Naive B cell (primary cell): Measurements from ENCODE around the gene SLC25A23. TPM values are rescaled to one million over a fixed set of nuclear protein-coding genes. Genes with fewer than 3 reads are reported as not detected.
A peak's percentile ranks its signal among the peaks of the same experiment; 100 is the strongest.

ENCODE experiments used
- ATAC-seq, 2 donors: fragments of 150-1000 bp; cut with Tn5 transposase; 2 replicates each; pipeline ENCODE4 v1.10.0; 2021; ENCODE audit warnings: low read depth in 2 of 2, mild to moderate bottlenecking in 2 of 2, moderate library complexity in 2 of 2
- DNase-seq: peaks from one replicate; pipeline ENCODE4 v3.0.0; 2022
- H3K27ac Mint-ChIP-seq, 6 donors: one replicate each; pipeline ENCODE4 v1.8.0; 2020 to 2022; ENCODE audit warnings: mild to moderate bottlenecking in 6 of 6, mixed read lengths in 6 of 6, moderate library complexity in 5 of 6, inconsistent platforms in 2 of 6
- H3K27me3 Mint-ChIP-seq, 3 donors: one replicate each; pipeline ENCODE4 v1.8.0; 2021 to 2022; ENCODE audit warnings: mixed read lengths in 3 of 3, mild to moderate bottlenecking in 1 of 3
- H3K36me3 Mint-ChIP-seq, 2 donors: one replicate each; pipeline ENCODE4 v1.8.0; 2020 to 2022; ENCODE audit warnings: mixed read lengths in 2 of 2, inconsistent platforms in 1 of 2, mild to moderate bottlenecking in 1 of 2
- H3K4me1 Mint-ChIP-seq, 3 donors: one replicate each; pipeline ENCODE4 v1.8.0; 2020 to 2022; ENCODE audit warnings: mixed read lengths in 3 of 3, inconsistent platforms in 1 of 3, mild to moderate bottlenecking in 1 of 3, moderate library complexity in 1 of 3
- H3K4me3 Mint-ChIP-seq, 8 donors: one replicate each; pipeline ENCODE4 v1.8.0; 2020 to 2022; ENCODE audit warnings: mild to moderate bottlenecking in 8 of 8, mixed read lengths in 8 of 8, moderate library complexity in 8 of 8, inconsistent platforms in 2 of 8
- H3K9me3 Mint-ChIP-seq, 7 donors: one replicate each; pipeline ENCODE4 v1.8.0; 2020 to 2022; ENCODE audit warnings: mixed read lengths in 7 of 7, mild to moderate bottlenecking in 5 of 7, inconsistent platforms in 2 of 7, moderate library complexity in 1 of 7
- polyA plus RNA-seq, 6 donors: library from polyadenylated mRNA; unstranded; fragments of 300-500 nt; fragmentation: Illumina TruSeq; gene quantifications; one replicate each; pipeline ENCODE4 v1.2.3, GENCODE V29; 2021; ENCODE audit warnings: low read depth in 6 of 6

Gene SLC25A23
- polyA plus RNA-seq, 6 donors from 2014 or later: 1.4 to 5.0 (median 3.2) TPM

DNA sequence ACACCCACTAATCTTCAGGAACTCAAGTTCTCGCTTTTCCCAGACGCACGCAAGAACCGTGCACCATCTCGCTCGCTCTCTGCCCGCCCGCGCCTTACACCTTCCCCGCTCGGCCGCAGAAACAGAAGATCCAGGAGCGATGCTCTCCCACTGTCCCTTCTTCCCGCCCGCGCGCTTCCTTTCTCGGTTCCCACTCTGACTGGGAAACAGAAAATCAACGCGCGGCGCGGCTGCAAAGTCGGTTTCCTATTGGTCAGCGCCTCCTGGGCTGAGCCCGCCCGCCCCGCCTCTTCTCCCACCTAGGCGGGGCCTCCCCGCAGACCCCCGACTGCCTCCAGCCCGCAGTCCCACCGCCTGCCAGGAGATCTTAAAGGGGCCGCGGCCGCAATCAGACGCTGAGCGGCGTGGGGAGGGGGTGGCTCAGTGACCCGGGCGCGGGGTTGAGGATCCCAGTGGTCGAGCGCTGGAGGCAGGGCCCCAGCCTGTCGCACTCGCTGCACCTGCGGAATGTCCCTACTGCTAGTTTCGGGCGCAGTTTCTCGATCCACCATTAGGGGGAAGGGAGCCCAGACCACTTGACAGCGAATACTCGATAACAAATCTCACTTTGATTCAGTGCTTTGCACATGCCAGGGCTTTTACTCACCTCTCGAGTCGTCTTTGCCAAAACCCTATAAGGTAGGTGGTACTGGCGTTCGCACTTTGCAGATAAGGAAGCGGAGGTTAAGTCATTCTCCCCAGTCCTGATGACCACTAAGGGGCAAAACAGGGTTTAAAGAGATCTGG, 700 bp upstream of the SLC25A23 start:
- Mint-ChIP-seq H3K4me1 (peaks cover 24 to 33% (median 30%) of the 10 kb centered on the region in 3 donors), H3K27ac (peak overlapping the region; percentile 35 to 94 (median 89)), H3K36me3 (no peaks in the 10 kb centered on the region), H3K4me3 (peak overlapping the region; percentile 91 to 99 (median 94)), H3K9me3 (peaks cover 0 to 3% (median 0%) of the 10 kb centered on the region in 7 donors), H3K27me3 (peaks cover 0 to 13% (median 8%) of the 10 kb centered on the region in 3 donors)
- DNase-seq (peak; percentile 95), ATAC-seq (peak; percentile 82 to 83)

DNA sequence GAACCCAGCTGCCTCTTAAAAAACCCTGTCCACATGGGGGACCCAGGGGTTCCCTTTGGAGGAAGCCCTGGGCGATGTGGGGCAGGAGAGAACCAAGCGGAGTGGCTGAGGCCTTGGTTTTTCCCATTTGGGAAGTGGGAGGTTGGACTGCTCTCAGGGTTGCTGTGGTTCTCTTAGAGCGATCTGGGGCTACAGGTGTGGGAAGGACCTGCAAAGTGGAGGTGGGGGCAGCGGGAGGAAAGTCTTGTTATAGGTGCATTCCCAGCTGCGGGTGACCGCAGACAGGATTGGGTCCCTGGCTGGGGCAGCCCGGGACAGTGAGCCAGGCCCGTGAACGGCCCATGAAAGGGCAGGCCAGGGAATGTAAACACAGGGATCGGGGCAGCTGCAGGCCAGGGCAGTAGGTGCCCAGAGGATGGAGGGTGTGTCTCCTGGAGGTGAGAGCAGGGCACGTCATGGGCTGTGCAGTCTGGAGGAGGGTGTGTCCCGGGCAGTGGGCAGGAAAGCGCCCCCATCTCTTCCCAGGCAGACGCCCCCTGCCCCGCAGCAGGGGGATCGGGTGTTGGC, 814 bp downstream of the SLC25A23 start:
- Mint-ChIP-seq H3K36me3 (peaks cover 3 to 5% of the 10 kb centered on the region in 2 donors), H3K27me3 (no peaks in the 10 kb centered on the region), H3K27ac (peak overlapping the region in 3 of 6 donors; percentile 47 to 92 (median 77)), H3K9me3 (peaks cover 0 to 10% (median 3%) of the 10 kb centered on the region in 7 donors), H3K4me3 (peak overlapping the region; percentile 72 to 93 (median 88)), H3K4me1 (peaks cover 14 to 28% (median 18%) of the 10 kb centered on the region in 3 donors)
- ATAC-seq (no peak), DNase-seq (no peak)

DNA sequence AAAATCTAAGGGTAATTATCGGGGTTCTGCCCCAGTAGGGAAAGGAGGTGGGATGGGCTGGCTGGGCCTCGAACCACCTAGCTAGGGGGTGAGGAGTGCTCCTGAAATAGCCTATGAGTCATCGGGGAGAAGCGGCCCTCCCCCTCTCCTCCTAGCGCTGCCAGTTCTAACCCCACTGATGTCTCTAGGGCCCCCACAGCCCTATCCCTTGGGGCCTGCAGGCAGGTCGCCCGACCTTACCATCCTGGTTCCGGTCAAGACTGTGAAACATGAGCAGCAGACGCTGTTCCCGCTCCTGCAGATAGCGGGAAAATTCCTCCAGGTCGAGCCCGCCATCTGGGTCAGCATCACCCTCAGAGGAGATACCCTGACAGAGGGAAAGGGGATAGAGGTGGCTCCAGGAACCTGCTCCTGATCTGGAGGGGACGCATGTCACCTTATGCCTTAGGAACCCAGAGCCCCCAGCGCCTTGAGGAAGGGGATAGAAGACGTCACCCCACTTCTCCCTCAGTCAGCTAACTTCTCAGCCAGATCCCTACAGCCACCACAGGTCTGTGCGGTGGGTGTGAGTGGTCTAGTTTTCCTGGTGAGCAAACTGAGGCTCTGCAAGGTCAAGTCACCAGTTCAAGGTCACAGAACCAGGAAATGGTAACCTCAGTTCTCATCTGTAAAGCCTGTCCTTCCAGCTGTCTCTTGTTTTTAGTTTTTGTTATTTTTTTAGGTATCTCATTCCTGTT, 1.5 kb downstream of the SLC25A23 start:
- Mint-ChIP-seq H3K4me1 (peaks cover 14 to 27% (median 18%) of the 10 kb centered on the region in 3 donors), H3K4me3 (peak overlapping the region; percentile 25 to 93 (median 88)), H3K9me3 (peaks cover 0 to 13% (median 7%) of the 10 kb centered on the region in 7 donors), H3K36me3 (peaks cover 6 to 8% of the 10 kb centered on the region in 2 donors), H3K27ac (peak overlapping the region in 2 of 6 donors; percentile 77 to 92), H3K27me3 (no peaks in the 10 kb centered on the region)
- ATAC-seq (no peak), DNase-seq (no peak)

DNA sequence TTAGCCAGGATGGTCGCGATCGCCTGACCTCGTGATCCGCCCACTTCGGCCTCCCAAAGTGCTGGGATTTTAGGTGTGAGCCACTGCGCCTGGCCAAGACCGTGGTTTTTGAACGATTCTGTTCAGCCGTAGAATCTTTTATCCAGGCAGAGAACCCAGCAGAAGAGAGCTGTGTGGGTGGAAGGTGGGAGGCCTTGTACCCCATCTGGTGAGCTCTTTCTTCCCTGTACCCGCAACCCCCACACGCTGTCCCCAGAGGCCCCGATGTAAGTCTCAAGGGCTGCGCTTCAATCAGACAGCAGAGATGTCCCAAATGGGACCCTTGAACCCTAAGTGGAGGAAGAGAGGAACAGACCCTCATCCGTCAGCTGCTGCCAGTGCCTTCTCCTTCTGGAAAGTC, 3.7 kb downstream of the SLC25A23 start:
- Mint-ChIP-seq H3K4me3 (no peak overlapping the region), H3K27me3 (no peaks in the 10 kb centered on the region), H3K27ac (no peak overlapping the region), H3K36me3 (peaks cover 8 to 11% of the 10 kb centered on the region in 2 donors), H3K9me3 (peaks cover 0 to 19% (median 7%) of the 10 kb centered on the region in 7 donors), H3K4me1 (peaks cover 12 to 27% (median 18%) of the 10 kb centered on the region in 3 donors)
- DNase-seq (no peak), ATAC-seq (no peak)

DNA sequence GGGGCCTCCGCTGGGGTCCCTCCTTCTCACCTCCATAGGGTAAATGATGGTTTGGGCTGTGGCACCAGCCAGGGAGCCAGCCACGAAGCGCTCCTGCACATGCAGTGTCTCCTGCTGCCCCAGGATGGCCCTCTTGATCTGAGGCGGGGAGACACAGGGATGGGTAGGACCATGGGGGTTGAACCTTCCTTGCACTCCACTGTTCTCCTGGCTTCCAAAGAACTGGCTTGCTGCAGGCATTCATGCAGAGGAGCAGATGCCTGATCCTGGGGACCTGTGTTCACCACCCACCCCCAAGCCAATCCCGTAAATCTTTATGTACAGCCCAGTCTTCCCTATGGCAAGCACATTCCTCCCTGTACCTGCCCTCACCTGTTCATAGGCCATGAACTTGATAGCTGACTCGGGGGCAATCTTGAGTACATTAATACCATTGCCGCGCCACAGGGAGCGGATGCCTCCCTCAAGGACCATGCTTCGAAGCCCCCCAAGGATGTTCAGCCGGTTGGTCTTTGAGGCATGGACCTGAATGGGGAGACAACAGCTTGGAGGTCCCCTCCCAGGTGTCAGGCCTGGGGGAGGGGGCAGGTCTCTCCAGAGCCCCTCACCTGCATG, 5.5 kb downstream of the SLC25A23 start:
- peaks cover 0 to 19% (median 7%) of the 10 kb centered on the region in 7 donors for H3K9me3 Mint-ChIP-seq
- no peak overlapping the region for H3K4me3 Mint-ChIP-seq
- peaks cover 6 to 15% (median 9%) of the 10 kb centered on the region in 3 donors for H3K4me1 Mint-ChIP-seq
- no peak overlapping the region for H3K27ac Mint-ChIP-seq
- H3K27me3 Mint-ChIP-seq: peaks cover 0 to 6% (median 0%) of the 10 kb centered on the region in 3 donors
- no peak for DNase-seq
- peaks cover 8 to 11% of the 10 kb centered on the region in 2 donors for H3K36me3 Mint-ChIP-seq
- no peak for ATAC-seq

DNA sequence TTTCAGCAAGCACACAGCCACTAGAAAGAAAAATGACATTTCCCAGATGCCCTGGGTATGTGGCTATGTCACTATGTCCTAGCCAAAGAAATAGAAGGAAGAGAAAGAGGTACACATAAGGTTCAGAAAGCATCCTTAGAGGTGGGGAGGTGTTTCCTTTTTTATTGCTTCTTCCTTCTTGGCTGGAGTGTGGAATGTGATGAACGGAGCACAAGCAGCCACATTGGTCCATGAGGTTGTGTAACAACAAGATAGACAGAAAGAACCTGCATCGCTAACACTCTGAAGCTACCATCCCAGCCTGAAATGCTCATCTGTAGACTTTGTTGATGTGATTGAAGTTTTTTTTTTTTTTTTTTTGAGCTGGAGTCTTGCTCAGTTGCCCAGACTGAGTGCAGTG, 6.7 kb downstream of the SLC25A23 start:
- H3K36me3 Mint-ChIP-seq: peaks cover 8 to 11% of the 10 kb centered on the region in 2 donors
- ATAC-seq: no peak

DNA sequence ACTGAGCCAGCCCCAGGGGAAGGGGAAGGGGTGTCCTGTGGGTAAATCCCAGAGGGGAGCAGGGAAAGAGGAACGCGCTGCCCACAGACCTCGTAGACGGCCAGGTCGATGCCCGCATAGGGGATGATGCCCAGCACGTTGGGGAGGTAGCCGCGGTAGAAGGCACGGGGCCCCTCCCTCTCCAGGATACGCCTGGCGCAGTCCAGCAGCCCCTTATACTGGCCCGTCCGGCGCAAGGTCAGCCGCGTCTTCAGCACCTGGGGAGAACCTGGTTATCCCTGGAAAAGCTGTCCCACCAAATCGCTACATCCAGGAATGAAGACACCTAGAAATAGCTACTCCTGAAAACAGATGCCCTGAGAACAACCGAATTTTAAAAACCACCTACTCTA, 7.4 kb downstream of the SLC25A23 start:
- Mint-ChIP-seq H3K9me3 (peaks cover 0 to 19% (median 7%) of the 10 kb centered on the region in 7 donors), H3K4me1 (no peaks in the 10 kb centered on the region), H3K4me3 (no peak overlapping the region), H3K27me3 (peaks cover 0 to 6% (median 0%) of the 10 kb centered on the region in 3 donors), H3K36me3 (peaks cover 8 to 11% of the 10 kb centered on the region in 2 donors), H3K27ac (no peak overlapping the region)
- ATAC-seq (no peak), DNase-seq (no peak)

More for the DNA sequence above, 6.7 kb downstream of the SLC25A23 start:
- Mint-ChIP-seq H3K27ac (no peak overlapping the region), H3K4me1 (peaks cover 0 to 3% (median 0%) of the 10 kb centered on the region in 3 donors), H3K4me3 (no peak overlapping the region), H3K9me3 (peaks cover 0 to 19% (median 7%) of the 10 kb centered on the region in 7 donors), H3K27me3 (peaks cover 0 to 6% (median 0%) of the 10 kb centered on the region in 3 donors)
- no peak for DNase-seq

DNA sequence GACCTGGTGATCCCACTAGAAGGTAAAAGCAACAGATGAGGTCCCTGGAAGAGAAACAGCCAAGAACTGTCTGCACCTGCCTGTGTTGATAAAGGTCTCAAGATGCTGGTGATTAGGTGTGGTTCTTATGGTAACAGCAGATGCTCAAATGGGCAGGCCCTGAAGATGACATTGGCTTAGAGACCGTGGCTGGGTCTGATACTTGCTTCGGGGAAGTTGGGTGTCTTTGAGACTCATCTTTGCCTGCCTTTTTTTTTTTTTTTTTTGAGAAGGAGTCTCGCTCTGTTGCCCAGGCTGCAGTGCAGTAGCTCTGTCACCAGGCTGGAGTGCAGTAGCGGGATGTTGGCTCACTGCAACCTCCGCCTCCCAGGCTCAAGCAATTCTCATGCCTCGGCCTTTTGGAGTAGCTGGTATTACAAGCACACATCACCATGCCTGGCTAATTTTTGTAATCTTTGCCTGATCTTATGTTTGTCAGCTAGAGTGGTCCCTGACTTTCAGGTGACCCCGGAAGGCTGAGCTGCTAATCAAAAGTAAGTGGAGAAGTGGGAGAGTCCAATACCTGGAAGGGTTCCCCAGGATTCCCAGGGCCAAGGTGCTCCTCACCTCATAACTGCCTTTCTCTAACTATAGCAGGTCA, 7.9 kb downstream of the SLC25A23 start:
- no peak overlapping the region for H3K4me3 Mint-ChIP-seq
- ATAC-seq (no peak), DNase-seq (no peak)
- no peaks in the 10 kb centered on the region for H3K4me1 Mint-ChIP-seq
- peaks cover 0 to 19% (median 7%) of the 10 kb centered on the region in 7 donors for H3K9me3 Mint-ChIP-seq
- H3K36me3 Mint-ChIP-seq: peaks cover 9 to 14% of the 10 kb centered on the region in 2 donors
- H3K27ac Mint-ChIP-seq: peak overlapping the region in 1 of 6 donors; percentile 26
- H3K27me3 Mint-ChIP-seq: peaks cover 0 to 6% (median 0%) of the 10 kb centered on the region in 3 donors

DNA sequence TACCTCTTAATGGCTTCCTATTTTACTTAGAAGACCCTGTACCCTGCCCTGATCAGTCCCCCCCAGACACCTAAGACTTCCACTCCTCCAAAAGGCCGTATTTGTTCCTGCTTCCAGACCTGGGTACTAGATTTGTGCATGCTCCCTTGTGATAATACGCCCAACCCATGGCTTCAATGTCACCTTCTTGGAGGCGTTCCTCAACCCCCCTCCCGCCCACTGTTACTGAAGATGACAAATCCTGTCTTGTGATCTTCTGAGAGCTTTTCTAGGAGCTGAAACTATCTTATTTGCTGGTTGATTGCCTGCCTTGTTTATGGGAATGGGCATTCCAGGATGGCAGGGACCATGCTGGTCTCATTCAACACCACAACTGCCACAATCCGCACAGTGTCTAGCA, 9.4 kb downstream of the SLC25A23 start:
- peaks cover 18 to 19% of the 10 kb centered on the region in 2 donors for H3K36me3 Mint-ChIP-seq
- no peak overlapping the region for H3K27ac Mint-ChIP-seq
- peaks cover 0 to 6% (median 0%) of the 10 kb centered on the region in 3 donors for H3K27me3 Mint-ChIP-seq
- H3K4me1 Mint-ChIP-seq: no peaks in the 10 kb centered on the region
- peaks cover 1 to 19% (median 7%) of the 10 kb centered on the region in 7 donors for H3K9me3 Mint-ChIP-seq
- peak overlapping the region in 1 of 8 donors; percentile 9 for H3K4me3 Mint-ChIP-seq
- DNase-seq (no peak), ATAC-seq (no peak)

DNA sequence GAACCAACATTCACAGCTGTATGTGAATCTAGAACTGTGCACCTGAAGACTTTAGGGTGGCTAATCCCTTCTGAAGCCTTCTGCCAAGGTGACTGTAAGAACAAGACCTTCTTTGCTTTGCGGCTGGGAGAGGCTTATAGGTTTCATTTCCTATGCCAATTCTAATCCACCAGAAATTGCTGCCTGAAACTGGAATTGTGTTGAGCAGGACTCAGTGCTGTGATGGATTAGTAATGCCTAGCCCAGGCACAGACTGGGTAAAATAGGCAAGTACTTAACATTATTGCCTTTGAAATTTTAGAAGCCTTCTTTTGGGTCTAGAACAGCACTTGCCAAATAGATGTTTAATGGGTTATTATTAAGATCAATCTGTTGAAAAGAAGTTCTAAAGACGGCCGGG, 11.5 kb downstream of the SLC25A23 start:
- H3K27ac Mint-ChIP-seq: peak overlapping the region in 1 of 6 donors; percentile 9
- H3K27me3 Mint-ChIP-seq: peaks cover 0 to 6% (median 0%) of the 10 kb centered on the region in 3 donors
- H3K36me3 Mint-ChIP-seq: peaks cover 10 to 12% of the 10 kb centered on the region in 2 donors
- DNase-seq: no peak
- no peaks in the 10 kb centered on the region for H3K4me1 Mint-ChIP-seq
- peaks cover 0 to 5% (median 4%) of the 10 kb centered on the region in 7 donors for H3K9me3 Mint-ChIP-seq
- no peak overlapping the region for H3K4me3 Mint-ChIP-seq
- ATAC-seq: no peak

DNA sequence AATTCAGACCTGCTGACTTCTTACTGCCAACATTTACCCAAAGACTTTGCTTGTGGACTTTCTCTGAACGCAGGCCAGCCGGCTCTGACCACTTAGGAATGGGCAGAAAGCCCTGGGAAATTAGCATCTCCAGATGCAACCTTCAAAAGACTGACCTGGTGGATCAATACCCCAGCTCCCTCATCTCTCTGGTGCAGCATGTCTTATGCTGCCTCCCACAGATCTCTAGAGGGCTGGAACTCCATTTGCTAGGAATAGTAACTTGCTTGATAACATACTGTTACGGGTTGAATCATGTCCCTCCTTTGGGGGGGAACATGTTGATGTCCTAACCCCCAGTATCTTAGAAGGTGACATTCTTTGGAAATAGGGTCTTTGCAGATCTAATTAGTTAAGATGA, 13.1 kb downstream of the SLC25A23 start:
- Mint-ChIP-seq H3K9me3 (peaks cover 0 to 5% (median 1%) of the 10 kb centered on the region in 7 donors), H3K27me3 (peaks cover 0 to 6% (median 0%) of the 10 kb centered on the region in 3 donors), H3K4me3 (no peak overlapping the region), H3K27ac (peak overlapping the region in 2 of 6 donors; percentile 60 to 77), H3K4me1 (no peaks in the 10 kb centered on the region), H3K36me3 (peaks cover 7 to 10% of the 10 kb centered on the region in 2 donors)
- no peak for DNase-seq
- no peak for ATAC-seq

DNA sequence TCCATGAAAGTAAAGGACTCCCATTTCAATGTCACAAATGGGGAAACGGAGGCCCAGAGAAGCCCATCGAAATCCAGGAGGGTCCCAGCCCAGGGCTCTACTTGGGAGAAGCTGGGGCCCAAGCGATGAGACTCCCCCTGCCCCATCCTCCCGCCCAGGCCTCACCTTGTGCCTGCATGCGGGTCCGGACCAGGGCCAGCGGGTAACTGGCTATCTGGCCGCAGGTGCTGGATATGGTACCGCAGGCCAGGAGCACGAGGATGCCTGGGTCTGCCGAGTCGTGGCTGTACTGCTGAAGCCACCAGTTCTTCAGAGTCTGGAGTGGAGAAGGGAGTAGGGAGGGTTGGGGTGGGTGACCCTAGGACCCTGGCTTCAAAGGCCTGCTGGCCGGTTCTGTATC, 15.6 kb downstream of the SLC25A23 start:
- Mint-ChIP-seq H3K27ac (no peak overlapping the region), H3K36me3 (peaks cover 7 to 10% of the 10 kb centered on the region in 2 donors)

More for the DNA sequence above, 15.6 kb downstream of the SLC25A23 start:
- no peak overlapping the region for H3K4me3 Mint-ChIP-seq
- no peaks in the 10 kb centered on the region for H3K27me3 Mint-ChIP-seq
- H3K9me3 Mint-ChIP-seq: peaks cover 0 to 5% (median 1%) of the 10 kb centered on the region in 7 donors
- no peak for ATAC-seq
- no peak for DNase-seq
- H3K4me1 Mint-ChIP-seq: peaks cover 0 to 3% (median 0%) of the 10 kb centered on the region in 3 donors
